ENCODE results near the gene NOB1.

- TF ChIP-seq CTCF (IDR thresholded peaks at IDR 0.05; ENCODE audit: insufficient read depth, low read length) (no peak), POLR2AphosphoS5 (IDR thresholded peaks at IDR 0.05; ENCODE audit: low read depth) (no peak), GABPA (IDR thresholded peaks at IDR 0.05; ENCODE audit: low read depth) (no peak), REST (IDR thresholded peaks at IDR 0.05; ENCODE audit: insufficient replicate concordance, low read depth) (no peak)
Measured at GRCh38 chr16:69799611-69800031, 44.9 kb upstream of the NOB1 start.
